ENCODE results near the gene ARHGAP24. TPM values are rescaled to one million over a fixed set of nuclear protein-coding genes. Genes with fewer than 3 reads are reported as not detected.

ARHGAP24 gene
- total RNA-seq, 1 experiment from 2014 or later, result 1.3 TPM

GRCh38 chr4:85659610-85660218, 184.8 kb downstream of the ARHGAP24 start:
- H3K9me2 ChIP-seq (ENCODE audit: insufficient read depth), result no peaks in the 10 kb centered on the region
- H3K9me3 ChIP-seq (ENCODE audit: control insufficient read depth in 1 of 2, insufficient read depth in 1 of 2, low read depth in 1 of 2, low read length in 2 of 2), result no peaks in the 10 kb centered on the region
- no peak overlapping the region for H3K4me3 ChIP-seq (replicated peaks in 1 of 2; ENCODE audit: low read depth in 1 of 2, low read length in 2 of 2)
- H3K27me3 ChIP-seq (ENCODE audit: insufficient read depth, low read length), result no peaks in the 10 kb centered on the region
- H3K4me2 ChIP-seq (ENCODE audit: low read length), result no peak overlapping the region
- no peak overlapping the region for H3K9ac ChIP-seq (ENCODE audit: low read length)
- H3K27ac ChIP-seq (ENCODE audit: low read depth, low read length), result no peak overlapping the region
- H3K36me3 ChIP-seq (ENCODE audit: control insufficient read depth in 1 of 2, insufficient read depth in 2 of 2, low read length in 2 of 2), result no peaks in the 10 kb centered on the region
- ATAC-seq (no peak), DNase-seq (ENCODE audit: low read depth, low spot score) (no peak)
- H3K4me1 ChIP-seq (ENCODE audit: control insufficient read depth in 1 of 2, insufficient read depth in 2 of 2, low read length in 2 of 2), result no peaks in the 10 kb centered on the region
- H4K20me1 ChIP-seq (ENCODE audit: insufficient read depth), result no peaks in the 10 kb centered on the region
- H3K79me2 ChIP-seq (ENCODE audit: insufficient read depth, low read length), result no peaks in the 10 kb centered on the region
- CTCF ChIA-PET, result no interaction called here
- TF ChIP-seq EGR1 (IDR thresholded peaks at IDR 0.05; ENCODE audit: low read depth) (no peak), REST (IDR thresholded peaks at IDR 0.05; ENCODE audit: low read depth) (no peak), RAD21 (IDR thresholded peaks at IDR 0.05; ENCODE audit: low read depth) (no peak), FOSL1 (IDR thresholded peaks at IDR 0.05; ENCODE audit: low read depth) (no peak), ZNF274 (IDR thresholded peaks at IDR 0.05; ENCODE audit: low read depth, low read length) (no peak), ZFX (IDR thresholded peaks at IDR 0.05) (no peak), EZH2 (IDR thresholded peaks at IDR 0.05) (no peak), SP1 (IDR thresholded peaks at IDR 0.05; ENCODE audit: low read depth) (no peak), EZH2phosphoT487 (IDR thresholded peaks at IDR 0.05; ENCODE audit: borderline replicate concordance) (no peak), JUND (IDR thresholded peaks at IDR 0.05) (no peak), ZBTB33 (IDR thresholded peaks at IDR 0.05; ENCODE audit: extremely low read depth, insufficient replicate concordance, low read length) (no peak), ATF3 (IDR thresholded peaks at IDR 0.05) (no peak), MAX (IDR thresholded peaks at IDR 0.05) (no peak), CTCF (IDR thresholded peaks at IDR 0.05 in 2 of 3, conservative IDR thresholded peaks at IDR 0.05 in 1 of 3; ENCODE audit: borderline replicate concordance in 1 of 3, insufficient read depth in 1 of 3, low read depth in 2 of 3, low read length in 2 of 3) (no peak), CBX3 (IDR thresholded peaks at IDR 0.05; ENCODE audit: low read depth) (no peak), TCF7L2 (IDR thresholded peaks at IDR 0.05; ENCODE audit: borderline replicate concordance, extremely low read depth, insufficient read depth, insufficient read length) (no peak)
- POLR2A ChIA-PET, result no interaction called here
- RAD21 ChIA-PET (ENCODE audit: low non-redundant PET in 1 of 2, low total read pairs in 2 of 2, uncharacterized antibody in 2 of 2, unreplicated experiment in 2 of 2), result no interaction called here
- no peak overlapping the region for H2AFZ ChIP-seq (ENCODE audit: low read depth, low read length, poor library complexity, severe bottlenecking)
- no TSS peak for BruUV-seq (replicated peaks)
- intact Hi-C loops (cut with micrococcal nuclease), result no loop called here
